Stomach (tissue), 9 donors: ENCODE results near the gene NTRK2. TPM values are rescaled to one million over a fixed set of nuclear protein-coding genes. Genes with fewer than 3 reads are reported as not detected.

Experiments
- DNase-seq, 2 donors: peaks; one replicate each; pipeline versions ENCODE4 v3.0.0 to v3.0.0-alpha.2; 2013 to 2019
- H3K27ac ChIP-seq, 5 donors: fragments of 200-600 bp in 4 of 5; sonication (generic) in 4 of 5; one replicate each; pipeline ENCODE4 v1.5.1; 2013 to 2019; ENCODE audit warnings: mild to moderate bottlenecking in 1 of 5, moderate library complexity in 1 of 5
- H3K27me3 ChIP-seq, 3 donors: fragments of 200-600 bp; sonication (generic); one replicate each; pipeline ENCODE4 v1.5.1; 2017 to 2019; ENCODE audit warnings: mixed run types in 1 of 3
- H3K36me3 ChIP-seq, 4 donors: fragments of 200-600 bp; sonication (generic); 1 replicate in 3 of 4; 2 replicates in 1 of 4; pipeline ENCODE4 v1.5.1; 2016 to 2019
- H3K4me1 ChIP-seq, 4 donors: fragments of 200-600 bp; sonication (generic); one replicate each; pipeline ENCODE4 v1.5.1; 2016 to 2019
- H3K4me3 ChIP-seq, 4 donors: fragments of 200-600 bp; sonication (generic) in 3 of 4; one replicate each; pipeline ENCODE4 v1.5.1; 2016 to 2019; ENCODE audit warnings: mild to moderate bottlenecking in 1 of 4
- H3K9me3 ChIP-seq, 4 donors: fragments of 200-600 bp; sonication (generic); one replicate each; pipeline ENCODE4 v1.5.1; 2016 to 2019
- EP300 ChIP-seq: sonication (generic); formaldehyde crosslinking; IDR thresholded peaks from one replicate; pipeline ENCODE4 v1.6.1; 2017; ENCODE audit warnings: antibody characterized with exemption
- POLR2A ChIP-seq, 4 donors: fragments of 450-650 bp; IDR thresholded peaks; one replicate each; pipeline ENCODE4 v1.6.1; 2016; ENCODE audit warnings: antibody characterized with exemption in 4 of 4, control low read depth in 2 of 4, mild to moderate bottlenecking in 1 of 4, moderate library complexity in 1 of 4
- POLR2AphosphoS5 ChIP-seq, 3 donors: sonication (generic); formaldehyde crosslinking; IDR thresholded peaks; one replicate each; pipeline ENCODE4 v1.6.1; 2016; ENCODE audit warnings: antibody characterized with exemption in 3 of 3
- WGBS, 5 donors: extraction: QIAGEN DNeasy Blood & Tissue Kit in 3 of 5; methylation state at CpG; one replicate each; pipeline versions ENCODE4 v1.1.5 to v1.1.7; 2013 to 2018; 5-methylcytosine and 5-hydroxymethylcytosine counted together
- intact Hi-C: fragments of 100-400 bp; cut with DNase I; formaldehyde crosslinking; loops from one replicate; pipeline ENCODE4 v1.15.1; 2023; ENCODE audit warnings: low total_unique reads
- polyA plus RNA-seq, 3 donors: library from polyadenylated mRNA; stranded (reverse); fragments of 200-250 nt; gene quantifications; one replicate each; pipeline ENCODE4 v1.2.3, GENCODE V29; 2013
- total RNA-seq, 5 donors: library from RNA; depleted of rRNA; stranded (reverse); fragments of >200 nt; gene quantifications; one replicate each; pipeline versions ENCODE4 v1.1.0 to v1.2.3, GENCODE V29; 2014 to 2016
- TF ChIP-seq, protein P1 (sequence below), 7 experiments: fragments of 450-650 bp in 4 of 7; fragments of 200-600 bp in 3 of 7; sonication (generic) in 3 of 7; IDR thresholded peaks; one replicate each; pipeline ENCODE4 v1.5.1; 2016 to 2019; ENCODE audit warnings: antibody characterized with exemption in 7 of 7, control low read depth in 2 of 7, mild to moderate bottlenecking in 1 of 7
- donor health status: healthy with polysubstance abuse.
- donor health status: Bipolar disorder and iron deficiency.
- donor health status: healthy.

NTRK2 gene
- total and polyA plus RNA-seq, 8 donors: 0.06 to 8.8 (median 2.6) TPM

DNA sequence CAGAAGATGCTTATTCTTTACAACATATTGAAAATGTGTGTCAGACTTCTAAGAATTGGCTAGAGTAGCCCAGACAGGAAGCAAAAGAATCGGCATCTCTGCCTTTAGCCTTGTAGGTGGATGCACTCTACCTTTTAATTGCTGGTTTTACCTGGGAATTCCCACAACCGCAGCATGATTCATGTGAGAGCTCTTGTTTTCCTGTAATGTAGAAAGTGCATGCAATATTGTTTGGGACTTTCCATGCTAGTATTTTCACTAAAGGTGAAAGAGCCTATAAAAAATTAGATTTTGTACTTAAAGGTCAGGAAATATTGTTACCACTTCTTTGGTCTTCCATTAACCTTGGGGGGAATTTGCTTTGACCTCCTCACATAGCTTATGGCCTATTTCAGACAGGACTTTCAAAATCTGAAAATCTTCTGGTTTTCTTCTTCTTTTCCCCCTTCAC lies 89.8 kb downstream of the NTRK2 start:
- intact Hi-C loops: no loop called here
- no peak overlapping the region for H3K4me3 ChIP-seq
- TF ChIP-seq, protein P1, sequence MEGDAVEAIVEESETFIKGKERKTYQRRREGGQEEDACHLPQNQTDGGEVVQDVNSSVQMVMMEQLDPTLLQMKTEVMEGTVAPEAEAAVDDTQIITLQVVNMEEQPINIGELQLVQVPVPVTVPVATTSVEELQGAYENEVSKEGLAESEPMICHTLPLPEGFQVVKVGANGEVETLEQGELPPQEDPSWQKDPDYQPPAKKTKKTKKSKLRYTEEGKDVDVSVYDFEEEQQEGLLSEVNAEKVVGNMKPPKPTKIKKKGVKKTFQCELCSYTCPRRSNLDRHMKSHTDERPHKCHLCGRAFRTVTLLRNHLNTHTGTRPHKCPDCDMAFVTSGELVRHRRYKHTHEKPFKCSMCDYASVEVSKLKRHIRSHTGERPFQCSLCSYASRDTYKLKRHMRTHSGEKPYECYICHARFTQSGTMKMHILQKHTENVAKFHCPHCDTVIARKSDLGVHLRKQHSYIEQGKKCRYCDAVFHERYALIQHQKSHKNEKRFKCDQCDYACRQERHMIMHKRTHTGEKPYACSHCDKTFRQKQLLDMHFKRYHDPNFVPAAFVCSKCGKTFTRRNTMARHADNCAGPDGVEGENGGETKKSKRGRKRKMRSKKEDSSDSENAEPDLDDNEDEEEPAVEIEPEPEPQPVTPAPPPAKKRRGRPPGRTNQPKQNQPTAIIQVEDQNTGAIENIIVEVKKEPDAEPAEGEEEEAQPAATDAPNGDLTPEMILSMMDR (IDR thresholded peaks at IDR 0.05): no peak
- TF ChIP-seq POLR2A (IDR thresholded peaks at IDR 0.05): no peak
- no peak for TF ChIP-seq POLR2AphosphoS5 (IDR thresholded peaks at IDR 0.05)
- TF ChIP-seq EP300: no peak

DNA sequence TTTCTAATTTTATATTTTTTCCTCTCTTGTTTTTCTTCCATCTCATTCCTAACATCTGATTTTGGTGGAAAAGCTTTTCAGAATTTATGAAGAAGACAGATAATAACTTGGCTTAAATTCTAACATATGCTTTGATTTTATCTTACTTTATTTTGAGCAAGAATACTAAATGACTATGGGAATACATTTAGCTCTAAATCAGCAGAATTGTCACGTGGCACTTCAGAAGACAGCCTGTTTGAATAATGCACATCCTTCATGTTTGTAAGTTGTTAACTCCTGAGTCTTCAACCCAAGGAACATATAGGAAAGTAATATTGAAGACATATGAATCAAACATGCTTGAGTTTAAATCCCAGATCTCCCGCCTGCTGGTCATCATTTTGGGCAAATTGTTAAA lies 90.3 kb downstream of the NTRK2 start:
- Histone ChIP-seq H3K4me1 (no peaks in the 10 kb centered on the region), H3K9me3 (no peaks in the 10 kb centered on the region), H3K4me3 (no peak overlapping the region), H3K27ac (no peak overlapping the region), H3K36me3 (no peaks in the 10 kb centered on the region), H3K27me3 (no peaks in the 10 kb centered on the region)
- TF ChIP-seq EP300: no peak
- TF ChIP-seq, protein P1 (IDR thresholded peaks at IDR 0.05): no peak
- TF ChIP-seq POLR2A (IDR thresholded peaks at IDR 0.05): no peak
- TF ChIP-seq POLR2AphosphoS5 (IDR thresholded peaks at IDR 0.05): no peak
- no peak for DNase-seq
- intact Hi-C loops: no loop called here
- 73 to 82% (median 78%) methylated on average over 2 of the region's 2 CpGs for WGBS, 5 donors

More for the DNA sequence above, 89.8 kb downstream of the NTRK2 start:
- Histone ChIP-seq H3K36me3 (no peaks in the 10 kb centered on the region), H3K4me1 (no peaks in the 10 kb centered on the region), H3K9me3 (no peaks in the 10 kb centered on the region), H3K27ac (no peak overlapping the region), H3K27me3 (no peaks in the 10 kb centered on the region)
- DNase-seq: no peak
- WGBS, 5 donors: 56 to 72% (median 66%) methylated on average over 2 of the region's 2 CpGs

DNA sequence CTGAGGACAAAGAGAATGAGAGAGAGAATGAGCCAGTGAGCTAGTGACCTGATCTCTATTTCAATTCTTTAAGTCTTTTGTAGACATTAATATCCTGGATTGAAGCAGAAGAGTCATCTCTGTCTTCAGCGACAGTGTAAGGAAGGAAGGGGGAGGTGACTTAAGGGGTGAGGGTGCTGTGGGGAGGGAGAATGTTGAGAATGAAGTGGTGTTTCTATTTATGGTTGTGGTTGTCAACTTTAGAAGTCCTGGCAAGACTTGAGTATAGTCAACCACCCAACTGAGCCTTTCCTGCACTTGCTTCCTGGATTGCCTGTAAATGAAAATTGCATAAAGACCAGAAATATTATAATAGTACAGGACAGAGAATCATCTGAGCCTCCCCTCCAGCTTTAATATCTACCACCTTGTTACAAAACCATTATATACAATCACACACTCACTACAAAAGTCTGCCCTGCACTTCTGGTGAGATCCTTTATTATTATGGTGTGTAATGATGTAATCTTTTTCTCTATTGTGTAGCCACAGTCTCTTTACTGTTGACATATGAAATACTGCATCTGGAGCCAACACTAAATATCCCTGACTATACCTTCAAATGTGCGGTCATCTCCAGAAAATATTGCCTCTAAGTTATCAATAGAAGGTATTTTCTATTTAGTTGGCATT lies 91.7 kb downstream of the NTRK2 start:
- intact Hi-C loops: no loop called here
- no peak for DNase-seq
- Histone ChIP-seq H3K4me3 (no peak overlapping the region), H3K27ac (no peak overlapping the region), H3K27me3 (no peaks in the 10 kb centered on the region), H3K9me3 (no peaks in the 10 kb centered on the region), H3K4me1 (no peaks in the 10 kb centered on the region), H3K36me3 (no peaks in the 10 kb centered on the region)
- TF ChIP-seq POLR2A (IDR thresholded peaks at IDR 0.05) (no peak), POLR2AphosphoS5 (IDR thresholded peaks at IDR 0.05) (no peak), EP300 (no peak)
- TF ChIP-seq, protein P1 (IDR thresholded peaks at IDR 0.05): no peak
- WGBS, 5 donors: 84 to 94% (median 90%) methylated on average over 2 of the region's 2 CpGs

DNA sequence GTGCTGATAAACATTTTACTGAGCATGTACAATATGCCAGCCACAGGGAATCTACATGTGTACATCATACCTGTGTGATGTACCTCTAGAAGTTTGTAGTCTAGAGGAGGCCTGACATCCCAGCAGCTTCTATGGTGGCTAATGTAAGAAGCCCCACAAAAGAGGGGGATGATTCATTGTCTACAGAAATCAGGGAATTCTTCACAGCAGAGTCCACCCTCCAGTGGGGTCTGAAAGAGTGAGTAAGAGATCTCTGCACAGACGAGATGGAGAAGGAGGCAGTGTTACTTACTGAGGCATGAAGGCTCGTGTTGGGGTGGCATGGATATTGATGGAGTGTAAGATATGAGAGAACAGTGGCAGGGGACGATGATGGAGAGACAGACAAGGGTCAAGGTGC lies 103.0 kb downstream of the NTRK2 start:
- Histone ChIP-seq H3K36me3 (no peaks in the 10 kb centered on the region), H3K4me3 (no peak overlapping the region), H3K9me3 (no peaks in the 10 kb centered on the region), H3K27me3 (no peaks in the 10 kb centered on the region), H3K27ac (no peak overlapping the region), H3K4me1 (no peaks in the 10 kb centered on the region)
- TF ChIP-seq POLR2A (IDR thresholded peaks at IDR 0.05) (no peak), POLR2AphosphoS5 (IDR thresholded peaks at IDR 0.05) (no peak), EP300 (no peak)
- TF ChIP-seq, protein P1 (IDR thresholded peaks at IDR 0.05): no peak
- DNase-seq: no peak
- WGBS, 5 donors: 75 to 90% (median 77%) methylated on average over 3 of the region's 3 CpGs
- intact Hi-C loops: no loop called here
